Peyer's patch (tissue), 4 donors: ENCODE data around the gene KLHL29. TPM values are rescaled to one million over a fixed set of nuclear protein-coding genes. Genes with fewer than 3 reads are reported as not detected.
A peak's percentile ranks its signal among the peaks of the same experiment; 100 is the strongest.

Experiments used
- DNase-seq, 3 donors: peaks; one replicate each; pipeline ENCODE4 v3.0.0-alpha.2; 2017 to 2019
- H3K27ac ChIP-seq, 4 donors: fragments of 200-600 bp; sonication (generic); one replicate each; pipeline ENCODE4 v1.5.1; 2016 to 2019
- H3K27me3 ChIP-seq, 2 donors: fragments of 200-600 bp; sonication (generic); one replicate each; pipeline ENCODE4 v1.5.1; 2019
- H3K36me3 ChIP-seq, 3 donors: fragments of 200-600 bp; sonication (generic); one replicate each; pipeline ENCODE4 v1.5.1; 2016 to 2019
- H3K4me1 ChIP-seq, 4 donors: fragments of 200-600 bp; sonication (generic); one replicate each; pipeline ENCODE4 v1.5.1; 2016 to 2019
- H3K4me3 ChIP-seq, 4 donors: fragments of 200-600 bp; sonication (generic); 1 replicate in 3 of 4; 2 replicates in 1 of 4; pipeline ENCODE4 v1.5.1; 2016 to 2019; ENCODE audit warnings: mild to moderate bottlenecking in 1 of 4
- H3K9me3 ChIP-seq, 4 donors: fragments of 200-600 bp; sonication (generic); one replicate each; pipeline ENCODE4 v1.5.1; 2016 to 2019; ENCODE audit warnings: mild to moderate bottlenecking in 1 of 4
- POLR2A ChIP-seq, 2 donors: fragments of 450-650 bp; IDR thresholded peaks; one replicate each; pipeline ENCODE4 v1.5.1; 2017; ENCODE audit warnings: antibody characterized with exemption in 2 of 2, mild to moderate bottlenecking in 2 of 2, moderate library complexity in 2 of 2
- total RNA-seq, 4 donors: library from RNA; depleted of rRNA; stranded (reverse); fragments of >200 nt; gene quantifications; one replicate each; pipeline ENCODE4 v1.1.0, GENCODE V29; 2016
- TF ChIP-seq, protein P1 (sequence below), 6 experiments: fragments of 450-650 bp in 4 of 6; fragments of 200-600 bp in 2 of 6; sonication (generic) in 1 of 6; IDR thresholded peaks; one replicate each; pipeline ENCODE4 v1.5.1; 2017 to 2019; ENCODE audit warnings: antibody characterized with exemption in 6 of 6, mild to moderate bottlenecking in 3 of 6, moderate library complexity in 1 of 6

KLHL29 gene
- total RNA-seq, 4 donors from 2014 or later = 1.1 to 18.2 (median 5.0) TPM

DNA sequence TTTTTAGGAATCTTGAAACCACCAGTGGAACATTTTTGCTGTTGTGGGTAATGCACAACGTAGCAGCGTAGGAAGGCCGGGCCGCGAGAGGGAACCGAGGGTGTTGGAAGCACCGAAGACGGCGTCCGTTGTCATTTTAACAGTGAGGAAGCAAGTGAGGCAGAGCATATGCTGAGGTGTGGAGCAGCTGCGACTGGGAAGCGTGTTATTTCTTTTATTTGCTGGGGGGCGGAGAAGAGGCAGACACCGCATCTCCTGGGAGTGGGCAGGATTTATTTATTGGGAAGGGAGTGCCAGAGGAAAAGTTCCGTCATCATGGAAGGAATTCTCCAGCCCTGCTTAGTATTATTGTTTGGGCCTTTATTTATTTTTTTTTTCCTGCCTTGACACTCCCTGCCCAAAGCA lies 232.8 kb downstream of the KLHL29 start:
- DNase-seq = no peak
- TF ChIP-seq POLR2A (IDR thresholded peaks at IDR 0.05) = no peak
- TF ChIP-seq, protein P1, sequence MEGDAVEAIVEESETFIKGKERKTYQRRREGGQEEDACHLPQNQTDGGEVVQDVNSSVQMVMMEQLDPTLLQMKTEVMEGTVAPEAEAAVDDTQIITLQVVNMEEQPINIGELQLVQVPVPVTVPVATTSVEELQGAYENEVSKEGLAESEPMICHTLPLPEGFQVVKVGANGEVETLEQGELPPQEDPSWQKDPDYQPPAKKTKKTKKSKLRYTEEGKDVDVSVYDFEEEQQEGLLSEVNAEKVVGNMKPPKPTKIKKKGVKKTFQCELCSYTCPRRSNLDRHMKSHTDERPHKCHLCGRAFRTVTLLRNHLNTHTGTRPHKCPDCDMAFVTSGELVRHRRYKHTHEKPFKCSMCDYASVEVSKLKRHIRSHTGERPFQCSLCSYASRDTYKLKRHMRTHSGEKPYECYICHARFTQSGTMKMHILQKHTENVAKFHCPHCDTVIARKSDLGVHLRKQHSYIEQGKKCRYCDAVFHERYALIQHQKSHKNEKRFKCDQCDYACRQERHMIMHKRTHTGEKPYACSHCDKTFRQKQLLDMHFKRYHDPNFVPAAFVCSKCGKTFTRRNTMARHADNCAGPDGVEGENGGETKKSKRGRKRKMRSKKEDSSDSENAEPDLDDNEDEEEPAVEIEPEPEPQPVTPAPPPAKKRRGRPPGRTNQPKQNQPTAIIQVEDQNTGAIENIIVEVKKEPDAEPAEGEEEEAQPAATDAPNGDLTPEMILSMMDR (IDR thresholded peaks at IDR 0.05) = no peak
- H3K4me3 ChIP-seq = no peak overlapping the region
- peak overlapping the region in 2 of 4 donors; percentile 59 to 88 for H3K27ac ChIP-seq
- no peaks in the 10 kb centered on the region for H3K27me3 ChIP-seq
- no peaks in the 10 kb centered on the region for H3K36me3 ChIP-seq
- peaks cover 0 to 30% (median 0%) of the 10 kb centered on the region in 4 donors for H3K4me1 ChIP-seq
- no peaks in the 10 kb centered on the region for H3K9me3 ChIP-seq

DNA sequence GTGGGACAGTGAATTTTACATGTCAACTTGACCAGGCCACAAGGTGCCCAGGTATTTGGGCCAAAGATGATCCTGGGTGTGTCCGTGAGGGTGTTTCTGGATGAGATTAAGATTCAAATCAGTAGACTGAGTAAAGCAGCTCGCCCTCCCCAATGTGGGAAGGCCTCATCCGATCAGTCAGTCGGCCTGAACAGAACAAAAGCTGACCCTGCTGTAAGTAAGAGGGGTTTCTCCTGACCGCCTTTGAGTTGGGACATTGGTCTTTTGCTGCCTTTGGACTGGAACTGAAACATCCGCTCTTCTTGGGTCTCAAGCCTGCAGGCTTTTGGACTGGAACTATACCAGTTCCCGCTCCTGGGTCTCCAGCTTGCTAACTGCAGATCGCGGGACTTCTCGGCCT lies 233.3 kb downstream of the KLHL29 start:
- no peaks in the 10 kb centered on the region for H3K27me3 ChIP-seq
- no peak for TF ChIP-seq POLR2A (IDR thresholded peaks at IDR 0.05)
- TF ChIP-seq, protein P1 (IDR thresholded peaks at IDR 0.05) = no peak
- H3K4me1 ChIP-seq = peaks cover 0 to 30% (median 0%) of the 10 kb centered on the region in 4 donors
- no peaks in the 10 kb centered on the region for H3K9me3 ChIP-seq
- DNase-seq = no peak
- no peak overlapping the region for H3K4me3 ChIP-seq
- H3K27ac ChIP-seq = peak overlapping the region in 2 of 4 donors; percentile 59 to 88
- H3K36me3 ChIP-seq = no peaks in the 10 kb centered on the region

DNA sequence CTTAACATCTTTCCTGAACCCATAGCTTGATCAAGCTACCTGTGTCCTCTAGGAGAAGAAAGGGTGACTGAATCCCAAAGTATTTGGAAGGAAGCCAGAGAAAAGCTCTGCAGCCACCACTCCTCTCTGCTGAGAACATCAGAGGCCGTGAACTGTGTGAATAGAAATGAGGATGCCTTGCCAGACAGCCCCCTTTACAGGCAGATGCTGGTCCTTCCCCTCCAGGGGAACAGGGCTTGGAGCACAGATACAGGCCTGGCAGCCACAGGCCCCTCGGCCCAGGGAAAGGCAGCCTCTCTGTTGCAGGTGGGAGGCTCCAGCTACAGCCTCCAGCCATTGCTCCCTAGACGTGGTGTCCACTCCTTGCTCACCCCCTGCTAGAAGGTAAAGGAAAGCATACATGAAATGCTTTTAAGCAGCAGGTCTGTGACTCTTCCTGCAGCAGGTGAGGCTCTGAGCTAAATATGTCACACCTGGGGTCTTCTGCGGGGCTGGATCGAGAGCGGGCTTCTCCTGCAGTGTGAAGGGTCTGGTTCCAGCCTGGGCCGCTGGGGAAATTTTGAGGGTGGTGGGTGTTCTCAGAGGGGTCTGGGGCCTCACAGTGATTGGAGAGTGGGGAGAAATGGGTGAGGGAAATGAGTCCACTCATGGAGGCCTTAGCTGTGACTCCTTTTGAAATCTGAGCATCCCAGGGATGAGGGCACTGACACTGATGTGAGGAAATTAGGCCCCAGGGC lies 234.0 kb downstream of the KLHL29 start:
- peaks cover 0 to 30% (median 0%) of the 10 kb centered on the region in 4 donors for H3K4me1 ChIP-seq
- no peak for DNase-seq
- no peaks in the 10 kb centered on the region for H3K36me3 ChIP-seq
- H3K4me3 ChIP-seq = no peak overlapping the region
- no peak for TF ChIP-seq POLR2A (IDR thresholded peaks at IDR 0.05)
- TF ChIP-seq, protein P1 (IDR thresholded peaks at IDR 0.05) = no peak
- H3K27ac ChIP-seq = peak overlapping the region in 1 of 4 donors; percentile 88
- peaks cover 0 to under 1% (median 0%) of the 10 kb centered on the region in 4 donors for H3K9me3 ChIP-seq
- H3K27me3 ChIP-seq = no peaks in the 10 kb centered on the region

DNA sequence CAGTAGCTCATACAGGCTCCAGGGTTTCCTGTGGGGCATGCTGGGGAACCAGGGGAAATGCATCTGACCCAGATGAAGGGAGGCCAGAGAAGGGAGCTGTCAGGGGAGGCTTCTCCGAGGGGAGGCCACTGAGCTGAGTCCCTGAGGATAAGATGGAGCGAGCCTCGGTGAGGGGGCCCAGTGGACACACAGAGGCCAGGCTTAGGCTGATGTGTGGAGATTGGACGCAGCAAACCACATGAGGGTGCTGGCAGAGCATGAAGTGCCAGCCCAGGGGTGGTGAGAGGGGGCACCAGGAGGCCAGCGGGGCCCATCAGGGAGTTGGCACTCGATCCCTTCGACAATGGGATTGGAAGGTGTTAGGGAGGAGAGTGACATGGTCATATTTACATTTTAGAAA lies 235.0 kb downstream of the KLHL29 start:
- DNase-seq = no peak
- H3K36me3 ChIP-seq = no peaks in the 10 kb centered on the region
- H3K4me1 ChIP-seq = peaks cover 0 to 30% (median 0%) of the 10 kb centered on the region in 4 donors
- H3K4me3 ChIP-seq = no peak overlapping the region
- H3K27me3 ChIP-seq = no peaks in the 10 kb centered on the region
- H3K9me3 ChIP-seq = peaks cover 0 to 6% (median 2%) of the 10 kb centered on the region in 4 donors
- TF ChIP-seq, protein P1 (IDR thresholded peaks at IDR 0.05) = no peak
- no peak for TF ChIP-seq POLR2A (IDR thresholded peaks at IDR 0.05)
- peak overlapping the region in 1 of 4 donors; percentile 88 for H3K27ac ChIP-seq

DNA sequence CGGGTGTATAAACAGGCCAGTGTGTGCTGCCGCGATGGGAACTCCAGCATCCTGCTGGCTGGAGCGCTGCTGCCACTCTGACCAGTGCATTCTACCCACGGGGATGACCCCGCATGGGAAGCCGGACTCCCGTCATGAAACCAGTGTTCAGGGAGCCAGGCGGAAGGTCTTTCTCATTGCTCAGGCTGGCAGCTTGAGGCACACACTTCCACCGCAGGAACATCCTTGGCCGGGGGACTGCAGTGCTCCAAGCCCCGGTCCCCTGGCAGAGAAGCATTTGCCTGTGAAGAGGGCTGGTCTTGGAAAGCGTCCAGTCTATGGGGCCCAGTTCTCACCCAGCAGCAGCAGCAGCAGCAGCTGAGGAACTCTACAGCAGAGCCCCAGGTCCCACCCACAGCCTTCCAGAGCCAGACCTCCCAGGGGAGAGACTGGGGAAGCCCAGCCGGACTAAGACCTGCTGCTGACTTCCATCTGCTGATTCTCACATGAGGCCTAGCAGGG lies 235.9 kb downstream of the KLHL29 start:
- H3K4me1 ChIP-seq = peaks cover 0 to 30% (median 0%) of the 10 kb centered on the region in 4 donors
- no peaks in the 10 kb centered on the region for H3K36me3 ChIP-seq
- no peaks in the 10 kb centered on the region for H3K27me3 ChIP-seq
- no peak overlapping the region for H3K4me3 ChIP-seq
- TF ChIP-seq POLR2A (IDR thresholded peaks at IDR 0.05) = no peak
- TF ChIP-seq, protein P1 (IDR thresholded peaks at IDR 0.05) = no peak
- H3K9me3 ChIP-seq = peaks cover 0 to 6% (median 2%) of the 10 kb centered on the region in 4 donors
- no peak for DNase-seq
- H3K27ac ChIP-seq = peak overlapping the region in 1 of 4 donors; percentile 88
